ENCODE results near the gene IGF2BP2. TPM values are rescaled to one million over a fixed set of nuclear protein-coding genes. Genes with fewer than 3 reads are reported as not detected.

IGF2BP2 gene
- total RNA-seq, 1 experiment from 2014 or later: 97.8 TPM

- DNase-seq (ENCODE audit: low read depth, low spot score) (no peak), ATAC-seq (no peak)
- Histone ChIP-seq H3K27me3 (ENCODE audit: control insufficient read depth, insufficient read depth, low read length) (no peaks in the 10 kb centered on the region), H3K4me3 (ENCODE audit: low read depth in 2 of 2, low read length in 2 of 2) (peak overlapping the region; percentile 86 to 89), H3K36me3 (ENCODE audit: control insufficient read depth, insufficient read depth, low read length) (peaks cover 6% of the 10 kb centered on the region), H3K27ac (ENCODE audit: low read length) (peak overlapping the region; percentile 76), H3K4me1 (ENCODE audit: control insufficient read depth, insufficient read depth, low read length) (peaks cover 52% of the 10 kb centered on the region), H3K9me3 (ENCODE audit: control insufficient read depth, insufficient read depth, low read depth, low read length) (no peaks in the 10 kb centered on the region)
- ChIA-PET CTCF (interaction anchor here (0.6 to 0.7 kb wide), 4 partner anchors 47 to 145 kb away, joined by 3 to 7 read pairs (median 4); no protein-coding TSS in a partner anchor), POLR2A (interaction anchor here (0.6 to 1.0 kb wide), 6 partner anchors 23 to 1500 kb away, joined by 3 to 4 read pairs (median 3); no protein-coding TSS in a partner anchor)
- intact Hi-C loops (cut with micrococcal nuclease; ENCODE audit: unreplicated experiment) (loop anchor here (10.0 kb wide), 1 partner anchor 158 kb away; no protein-coding TSS in a partner anchor), in situ Hi-C loops (cut with HindIII; ENCODE audit: low pct_unique_long_range_greater_than_20kb, low sequenced_read_pairs) (no loop called here)
- TF ChIP-seq REST (IDR thresholded peaks at IDR 0.05; ENCODE audit: insufficient read depth in 1 of 2, low read depth in 2 of 2, low read length in 1 of 2) (0 out of 4 replicates have a peak, but pooled peaks of 1 of the 2 experiments have one; percentile 22), TCF7L2 (IDR thresholded peaks at IDR 0.05; ENCODE audit: low read depth, low read length) (no peak)
- TSS peak; percentile 61 for BruUV-seq (replicated peaks)
Observed at GRCh38 chr3:185822221-185823000, 2.4 kb downstream of the IGF2BP2 start.

GRCh38 chr3:185820973-185821758, 3.7 kb downstream of the IGF2BP2 start:
- Histone ChIP-seq H3K4me3 (ENCODE audit: low read depth in 2 of 2, low read length in 2 of 2) (peak overlapping the region; percentile 42 to 89), H3K27me3 (ENCODE audit: control insufficient read depth, insufficient read depth, low read length) (no peaks in the 10 kb centered on the region), H3K36me3 (ENCODE audit: control insufficient read depth, insufficient read depth, low read length) (peaks cover 6% of the 10 kb centered on the region), H3K4me1 (ENCODE audit: control insufficient read depth, insufficient read depth, low read length) (peaks cover 61% of the 10 kb centered on the region), H3K9me3 (ENCODE audit: control insufficient read depth, insufficient read depth, low read depth, low read length) (no peaks in the 10 kb centered on the region), H3K27ac (ENCODE audit: low read length) (peak overlapping the region; percentile 76)
- DNase-seq (ENCODE audit: low read depth, low spot score) (peak; percentile 80), ATAC-seq (no peak)
- no peak for TF ChIP-seq REST (IDR thresholded peaks at IDR 0.05; ENCODE audit: insufficient read depth in 1 of 2, low read depth in 2 of 2, low read length in 1 of 2)
- 0 out of 2 replicates have a peak, but pooled peaks have one; percentile 32 for TF ChIP-seq POLR2AphosphoS5 (IDR thresholded peaks at IDR 0.05; ENCODE audit: low read depth, low read length)
- POLR2A ChIA-PET: interaction anchor here (0.7 kb wide), 1 partner anchor 22 kb away, joined by 3 read pairs; no protein-coding TSS in a partner anchor
- intact Hi-C loops (cut with micrococcal nuclease; ENCODE audit: unreplicated experiment): loop anchor here (10.0 kb wide), 1 partner anchor 156 kb away; no protein-coding TSS in a partner anchor
- in situ Hi-C loops (cut with HindIII; ENCODE audit: low pct_unique_long_range_greater_than_20kb, low sequenced_read_pairs): no loop called here
- CTCF ChIA-PET: interaction anchor here (0.7 to 1.0 kb wide), 2 partner anchors 87 to 718 kb away, joined by 3 to 4 read pairs; no protein-coding TSS in a partner anchor
- BruUV-seq (replicated peaks): no TSS peak
